T-helper 1 cell treated with Interleukin-12 subunit alpha and Interleukin-12 subunit beta and Interleukin-4 antibody, amounts not matched to agents 30 ng/mL and 1 ng/mL, for 36 hours (primary cell): Measurements from ENCODE around the gene ELOVL1. TPM values are rescaled to one million over a fixed set of nuclear protein-coding genes. Genes with fewer than 3 reads are reported as not detected.

Source experiments
- intact Hi-C: fragments of 100-400 bp; cut with micrococcal nuclease; formaldehyde crosslinking; loops from one replicate; pipeline ENCODE4 v1.15.1; 2024
- total RNA-seq: library from RNA; stranded (reverse); gene quantifications from 2 replicates; pipeline ENCODE4 v1.2.3, GENCODE V29; 2022

Gene ELOVL1
- total RNA-seq, 1 donor from 2014 or later = 78.9 TPM

DNA sequence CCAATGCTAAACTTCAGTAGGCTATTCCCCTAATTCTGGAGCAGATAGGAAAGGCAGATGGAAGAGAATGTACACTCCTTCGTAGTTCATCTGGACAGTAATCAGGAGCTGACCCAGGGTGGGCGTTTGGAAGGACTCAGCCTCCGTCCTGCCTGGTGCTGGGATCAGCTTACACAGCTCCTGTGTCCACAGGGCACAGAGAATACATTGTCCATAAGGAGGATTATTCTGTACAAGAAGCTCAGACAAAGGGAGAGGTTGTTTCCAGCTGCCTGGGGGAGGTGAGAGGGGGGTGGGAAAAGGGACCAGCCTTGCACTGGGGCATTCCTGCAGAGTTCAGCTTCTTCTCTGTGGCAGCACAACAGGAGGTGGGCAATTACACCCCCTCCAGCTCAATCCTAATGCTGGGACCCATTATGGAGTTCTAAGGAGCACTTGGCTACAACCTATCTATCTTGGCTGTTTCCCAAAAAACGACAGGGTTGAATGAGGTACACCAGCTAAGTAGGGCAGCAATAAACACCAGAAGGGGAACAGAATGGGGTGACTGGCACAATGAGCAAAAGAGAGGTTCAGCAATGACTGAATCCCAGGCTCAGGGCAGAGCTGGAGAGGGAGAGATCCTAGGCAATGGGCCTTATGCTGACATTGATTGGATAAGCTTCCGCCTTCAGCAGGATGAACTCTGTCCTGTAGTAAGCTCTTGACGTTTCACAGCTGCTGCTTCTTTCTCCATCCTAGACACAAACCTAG is 14.4 kb upstream of the ELOVL1 start:
- intact Hi-C loops = loop anchor here (10.0 kb wide), 1 partner anchor 973 kb away; the partner anchor contains the start of gene ERI3

DNA sequence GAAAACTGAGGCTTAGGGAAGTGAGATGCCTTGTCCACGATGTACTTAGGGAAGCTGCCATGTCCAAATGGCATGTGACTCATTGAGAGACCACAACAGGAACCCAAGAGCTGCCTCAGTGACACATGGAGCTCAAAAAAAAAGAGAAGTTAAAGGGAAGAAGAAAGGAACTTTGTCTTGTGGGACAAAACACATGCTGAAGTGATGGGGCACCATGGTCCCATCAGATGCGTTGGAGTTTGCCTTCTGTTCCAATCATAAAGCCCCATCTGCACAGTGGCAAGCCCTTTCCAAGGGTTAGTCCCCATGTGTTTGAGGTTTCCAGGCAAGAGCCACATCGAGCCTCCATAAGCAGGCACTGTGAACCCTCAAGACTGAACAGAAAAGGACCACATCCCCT is 13.8 kb upstream of the ELOVL1 start:
- intact Hi-C loops = loop anchor here (10.0 kb wide), 1 partner anchor 973 kb away; the partner anchor contains the start of gene ERI3

DNA sequence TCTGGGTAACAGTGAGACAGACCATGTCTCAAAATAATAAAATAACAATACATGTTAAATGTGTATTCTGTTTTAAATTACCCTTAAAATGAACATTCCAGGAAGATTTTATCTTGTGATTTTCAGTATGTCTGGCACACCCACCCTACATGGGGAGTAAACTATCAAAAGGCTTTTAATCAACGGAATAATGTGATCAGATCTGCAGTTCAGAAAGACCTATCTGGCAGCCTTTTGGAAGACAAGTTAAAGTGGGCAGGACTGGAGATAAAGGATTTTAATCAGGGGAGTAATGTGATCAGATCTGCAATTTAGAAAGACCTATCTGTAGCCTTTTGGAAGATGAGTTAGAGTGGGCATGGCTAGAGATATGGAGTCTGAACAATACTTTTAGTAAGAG is 11.7 kb upstream of the ELOVL1 start:
- intact Hi-C loops = no loop called here

DNA sequence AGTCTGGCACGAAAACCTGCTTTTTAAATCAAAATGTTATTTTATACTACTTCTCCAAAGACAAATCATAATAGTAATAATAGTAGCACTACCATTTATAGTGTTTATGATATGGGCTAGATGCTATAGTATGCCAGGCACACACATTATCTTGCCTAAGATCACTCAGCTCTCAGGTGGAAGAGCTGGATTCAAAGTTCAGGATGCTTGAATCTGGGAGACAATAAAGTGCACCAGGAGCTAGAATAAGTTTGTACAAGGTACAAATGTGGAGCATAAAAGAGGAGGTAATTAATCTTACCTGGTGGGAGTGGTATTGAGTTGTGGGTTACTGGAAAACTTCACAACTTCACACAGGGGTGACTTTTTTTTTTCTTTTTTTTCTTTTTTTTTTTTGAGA is 10.0 kb upstream of the ELOVL1 start:
- intact Hi-C loops = no loop called here

DNA sequence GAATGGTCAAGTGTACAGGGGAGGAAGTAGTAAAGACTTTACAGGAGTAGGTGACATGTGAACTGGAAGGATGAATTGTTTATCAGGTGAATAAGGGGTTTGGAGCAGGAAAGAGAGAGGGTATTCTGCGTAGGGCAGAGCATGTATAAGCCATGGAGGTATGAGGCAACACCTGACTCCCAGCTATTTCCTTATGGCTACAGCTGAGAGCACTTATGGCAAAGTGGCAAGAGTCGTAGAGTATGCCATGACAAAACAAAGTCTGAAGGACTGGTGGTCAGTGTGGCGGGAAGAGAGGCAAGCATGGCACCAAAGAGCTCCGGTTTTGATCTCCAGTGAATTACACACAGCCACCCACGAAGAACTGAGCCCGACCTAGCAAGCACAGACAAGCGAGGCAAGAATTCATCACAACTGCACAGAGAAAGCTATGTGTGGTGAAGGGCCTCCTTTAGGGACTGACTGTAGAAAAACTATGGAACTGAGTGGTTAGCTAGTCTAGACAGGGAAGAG is 9.0 kb upstream of the ELOVL1 start:
- intact Hi-C loops = no loop called here

DNA sequence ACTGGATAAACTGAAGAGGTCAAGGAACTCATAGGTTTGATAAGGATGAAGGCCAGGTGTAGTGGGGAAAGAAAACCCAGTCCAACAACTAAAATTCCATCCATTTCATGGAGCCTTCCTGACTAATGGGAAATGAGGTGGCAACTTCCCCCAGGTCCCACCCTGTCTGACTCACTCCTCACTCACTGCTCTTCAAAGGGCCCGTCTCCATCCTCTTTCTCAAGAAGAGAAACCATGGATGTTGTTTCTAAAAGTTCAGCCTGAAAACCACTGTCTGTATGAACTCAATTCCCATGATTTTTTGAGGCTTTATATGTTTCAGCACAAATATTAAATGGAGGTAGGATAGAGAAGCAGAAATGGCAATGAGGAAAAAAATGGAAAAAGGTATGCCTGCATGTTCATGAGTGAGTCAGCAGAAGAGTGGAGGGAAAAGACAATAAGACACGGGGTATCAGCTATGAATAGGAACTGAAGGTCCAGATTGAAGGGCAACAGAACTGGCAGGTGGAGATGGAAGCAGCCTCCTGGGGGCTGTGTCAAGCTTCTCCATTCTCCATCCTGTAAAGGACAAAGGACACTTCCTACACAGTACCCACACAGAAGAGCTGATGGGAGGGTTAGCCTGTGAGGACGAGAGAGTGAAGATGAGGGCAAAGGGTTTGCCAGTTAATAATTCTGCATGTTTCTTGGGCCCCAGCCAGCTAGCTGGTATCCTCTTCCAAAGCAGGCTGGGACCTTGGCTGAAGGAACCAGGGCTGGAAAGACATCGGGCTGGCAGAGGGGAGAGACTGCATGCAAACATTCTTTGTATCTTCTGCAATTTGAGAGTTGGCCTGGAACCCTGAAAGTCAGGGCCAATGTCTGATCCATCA is 5.5 kb upstream of the ELOVL1 start:
- intact Hi-C loops = no loop called here

DNA sequence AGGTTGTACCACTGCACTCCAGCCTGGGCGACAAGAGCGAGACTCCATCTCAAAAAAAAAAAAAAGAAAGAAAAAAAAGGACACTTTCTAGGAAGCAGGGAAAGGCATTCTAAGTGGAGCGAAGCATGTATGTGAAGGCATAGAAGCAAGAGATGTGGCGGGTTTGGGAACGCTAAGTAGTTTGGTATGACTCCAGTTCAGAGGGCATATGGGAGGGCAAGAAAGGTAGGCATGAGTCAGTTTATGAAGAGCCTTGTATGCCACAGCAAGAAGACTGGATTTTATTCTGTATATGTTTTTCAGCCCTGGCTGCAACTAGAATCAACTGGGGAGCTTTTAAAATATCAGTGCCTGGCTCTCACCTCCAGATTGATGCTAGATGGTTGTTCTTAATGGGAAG is 4.4 kb upstream of the ELOVL1 start:
- intact Hi-C loops = no loop called here

DNA sequence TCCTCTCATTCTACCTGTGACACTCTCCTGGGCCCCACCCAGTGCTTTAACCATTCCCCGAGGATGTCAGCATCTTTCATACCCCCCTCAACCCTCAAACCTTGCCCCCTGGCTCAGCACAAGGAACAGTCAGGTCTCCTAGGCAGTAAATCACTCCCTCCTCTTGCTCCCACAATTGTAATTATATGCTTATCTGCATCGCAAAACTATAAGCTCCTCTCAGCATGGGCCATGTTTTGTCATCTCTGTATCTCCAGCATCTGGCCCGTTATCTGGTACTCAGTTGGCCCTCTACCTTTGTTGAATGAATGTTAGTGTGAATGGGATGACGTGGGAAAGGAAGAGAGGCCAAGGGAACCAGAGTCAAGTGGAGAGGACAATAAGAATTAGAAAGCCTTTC is 2.8 kb upstream of the ELOVL1 start:
- intact Hi-C loops = no loop called here

DNA sequence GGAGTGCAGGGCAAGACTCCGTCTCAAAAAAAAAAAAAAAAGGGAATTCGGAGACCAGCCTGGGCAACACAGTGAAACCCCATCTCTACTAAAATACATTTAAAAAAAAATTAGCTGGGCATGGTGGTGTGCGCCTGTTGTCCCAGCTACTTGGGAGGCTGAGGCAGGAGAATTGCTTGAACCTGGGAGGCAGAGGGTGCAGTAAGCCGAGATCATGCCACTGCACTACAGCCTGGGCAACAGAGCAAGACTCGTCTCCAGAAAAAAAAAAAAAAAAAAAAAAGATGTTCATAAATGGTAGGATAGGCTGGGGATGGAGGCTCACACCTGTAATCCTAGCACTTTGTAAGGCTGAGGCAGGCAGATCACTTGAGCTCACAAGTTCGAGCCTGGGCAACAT is 2.0 kb upstream of the ELOVL1 start:
- intact Hi-C loops = loop anchor here (2.0 to 5.0 kb wide), 3 partner anchors 83 to 603 kb away; partner anchors contain the start of genes C1orf50, HYI, P3H1 and SLC2A1

DNA sequence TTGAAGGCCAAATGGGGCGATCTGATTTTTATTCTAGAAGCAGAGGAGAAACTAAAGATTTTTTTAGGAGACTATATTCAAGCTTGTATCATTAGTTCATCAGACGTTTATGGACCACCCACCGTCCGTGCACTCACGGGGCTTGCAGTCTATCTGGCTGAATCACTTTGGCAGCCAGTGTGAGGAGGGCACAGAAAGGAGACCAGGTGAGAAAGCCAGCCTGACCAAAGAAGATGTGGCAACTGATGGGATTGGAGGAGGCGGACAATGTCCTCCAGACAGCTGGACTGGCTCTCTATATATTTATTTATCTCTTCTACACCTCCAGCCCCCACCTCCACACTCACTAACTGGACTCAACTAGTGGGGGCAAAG is 822 bp upstream of the ELOVL1 start:
- intact Hi-C loops = loop anchor here (1.0 to 5.0 kb wide), 8 partner anchors 10 to 602 kb away; partner anchors contain the start of genes C1orf50, CDC20, CFAP57 and EBNA1BP2

DNA sequence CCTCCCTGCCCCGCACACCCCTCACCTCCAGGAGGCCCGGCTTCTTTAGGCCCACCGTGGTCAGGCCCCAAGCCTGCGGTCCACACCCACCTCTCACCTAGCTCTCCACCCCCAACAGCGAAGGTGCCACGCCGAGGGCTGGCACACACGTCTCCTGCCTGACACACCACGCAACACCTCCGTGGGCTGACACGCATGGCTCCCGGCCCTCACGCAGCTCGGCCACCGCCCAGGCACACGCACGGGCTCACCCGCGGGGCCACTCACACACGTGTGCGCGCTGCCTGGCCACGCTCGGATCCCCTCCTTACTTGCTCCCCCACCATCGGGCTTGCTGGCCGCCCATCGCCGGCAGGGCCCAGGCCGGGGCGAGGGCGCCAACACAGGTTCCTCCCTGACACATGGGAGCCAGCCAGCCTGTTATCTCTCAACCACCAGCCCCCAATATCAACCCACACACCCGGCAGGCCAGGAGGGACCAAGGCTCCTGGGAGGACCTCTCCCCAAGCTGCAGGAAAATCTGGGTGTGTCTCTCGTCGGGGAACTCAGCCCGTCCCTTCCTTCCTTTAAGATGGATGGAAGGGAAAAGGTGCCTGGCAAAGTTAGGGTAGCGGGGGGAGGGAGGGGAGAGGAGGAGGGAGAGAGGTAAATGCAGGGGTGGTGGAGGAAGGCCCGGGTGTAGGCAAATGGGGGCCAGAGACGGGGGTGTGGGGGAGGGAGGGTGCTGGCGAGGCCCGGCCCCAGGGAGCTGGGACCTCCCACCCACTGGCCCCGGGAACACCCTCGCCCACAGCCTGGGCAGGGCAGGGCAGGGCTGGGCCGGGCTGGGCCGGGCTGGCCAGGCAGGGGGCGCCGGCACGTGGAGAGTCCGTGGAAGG is 546 bp downstream of the ELOVL1 start:
- intact Hi-C loops = loop anchor here (5.0 kb wide), 1 partner anchor 410 kb away; the partner anchor contains the start of gene SLC2A1

DNA sequence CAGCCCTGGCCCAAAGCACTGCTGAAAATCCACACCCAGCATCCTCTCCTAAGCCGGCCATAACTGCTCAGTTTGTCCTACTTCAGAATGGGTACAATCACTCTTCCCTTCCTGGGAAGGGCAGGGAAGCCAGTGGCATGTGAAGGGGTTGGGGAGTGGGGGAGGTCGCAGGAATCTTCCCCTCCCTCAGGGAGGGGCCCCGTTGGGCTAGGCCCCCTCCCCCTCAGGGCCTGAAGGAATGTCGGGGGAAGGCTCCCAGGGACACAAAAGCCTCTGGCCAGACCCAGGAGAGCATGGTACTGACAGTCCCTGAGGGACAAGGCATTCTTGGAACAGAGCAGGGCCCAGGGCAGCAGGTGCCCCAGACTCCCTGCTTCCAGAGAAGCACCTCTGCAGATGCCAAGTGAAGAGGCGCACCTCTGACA is 1.2 kb downstream of the ELOVL1 start:
- intact Hi-C loops = loop anchor here (5.0 kb wide), 1 partner anchor 409 kb away; the partner anchor contains the start of gene SLC2A1

DNA sequence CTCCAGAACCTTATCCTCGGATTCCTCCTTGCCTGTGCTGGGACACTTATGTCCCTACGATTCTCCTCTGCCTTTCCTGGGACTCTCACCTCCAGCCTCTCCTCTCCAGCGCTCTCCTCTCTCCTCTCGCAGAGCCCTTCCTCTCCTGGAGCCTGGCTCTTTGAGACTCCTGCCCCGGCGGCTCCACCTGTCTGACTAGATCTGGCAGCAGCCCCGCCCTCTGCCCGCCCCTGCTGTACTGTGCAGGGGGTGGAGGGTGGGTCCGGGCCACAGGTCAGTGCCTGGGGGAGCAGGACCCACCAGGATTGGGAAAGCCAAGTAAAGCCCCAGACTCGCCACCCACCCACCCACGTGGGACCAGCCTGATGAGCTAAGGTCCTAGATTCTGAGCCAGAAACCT is 1.6 kb downstream of the ELOVL1 start:
- intact Hi-C loops = loop anchor here (5.0 kb wide), 1 partner anchor 409 kb away; the partner anchor contains the start of gene SLC2A1

DNA sequence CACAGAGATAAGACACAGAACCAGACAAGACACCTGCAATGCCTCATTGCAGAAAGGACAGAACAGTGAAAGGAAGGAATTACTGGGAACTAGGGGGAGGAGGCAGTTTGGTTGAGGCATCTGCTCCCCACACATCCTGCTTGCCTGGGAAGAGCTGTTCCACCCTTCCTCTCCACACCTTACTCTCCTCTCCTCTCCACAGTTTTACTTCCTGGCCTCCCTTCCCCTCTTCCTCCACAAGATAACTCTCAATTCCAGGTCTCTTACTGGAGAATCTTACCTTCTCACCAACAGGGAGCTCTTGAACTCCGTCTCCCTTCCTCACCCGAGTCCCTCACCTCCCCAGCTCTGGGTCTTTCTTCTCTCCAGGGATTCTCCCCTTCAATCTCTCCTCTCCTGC is 2.1 kb downstream of the ELOVL1 start:
- intact Hi-C loops = loop anchor here (5.0 kb wide), 1 partner anchor 408 kb away; the partner anchor contains the start of gene SLC2A1

DNA sequence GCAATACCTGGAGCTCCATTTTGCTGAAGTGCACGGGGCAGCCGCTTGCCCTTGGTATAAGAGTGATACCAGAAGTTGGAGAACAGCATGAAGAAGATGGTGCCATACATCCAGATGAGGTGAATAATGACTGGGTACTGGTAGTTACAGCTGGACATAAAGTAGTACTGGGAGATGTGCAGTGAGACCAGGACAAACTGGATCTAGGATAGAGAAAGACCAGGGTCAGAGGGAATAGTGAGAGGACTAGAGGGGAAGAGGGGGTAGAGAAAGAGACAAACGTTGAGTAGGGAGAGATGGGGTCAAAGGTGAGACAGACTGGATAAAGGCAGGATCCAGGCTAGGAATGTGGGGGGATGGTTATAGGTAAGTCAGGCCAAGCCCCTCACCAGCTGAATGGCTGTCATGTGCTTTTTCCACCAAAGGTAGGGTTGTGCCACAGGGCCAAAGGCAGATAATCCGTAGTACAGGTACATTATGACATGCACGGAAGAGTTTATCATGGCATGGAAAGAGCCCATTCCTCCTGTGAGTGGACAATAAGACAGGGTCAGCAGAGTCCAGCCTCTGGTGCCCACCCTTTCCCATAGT is 3.8 kb downstream of the ELOVL1 start:
- intact Hi-C loops = no loop called here

DNA sequence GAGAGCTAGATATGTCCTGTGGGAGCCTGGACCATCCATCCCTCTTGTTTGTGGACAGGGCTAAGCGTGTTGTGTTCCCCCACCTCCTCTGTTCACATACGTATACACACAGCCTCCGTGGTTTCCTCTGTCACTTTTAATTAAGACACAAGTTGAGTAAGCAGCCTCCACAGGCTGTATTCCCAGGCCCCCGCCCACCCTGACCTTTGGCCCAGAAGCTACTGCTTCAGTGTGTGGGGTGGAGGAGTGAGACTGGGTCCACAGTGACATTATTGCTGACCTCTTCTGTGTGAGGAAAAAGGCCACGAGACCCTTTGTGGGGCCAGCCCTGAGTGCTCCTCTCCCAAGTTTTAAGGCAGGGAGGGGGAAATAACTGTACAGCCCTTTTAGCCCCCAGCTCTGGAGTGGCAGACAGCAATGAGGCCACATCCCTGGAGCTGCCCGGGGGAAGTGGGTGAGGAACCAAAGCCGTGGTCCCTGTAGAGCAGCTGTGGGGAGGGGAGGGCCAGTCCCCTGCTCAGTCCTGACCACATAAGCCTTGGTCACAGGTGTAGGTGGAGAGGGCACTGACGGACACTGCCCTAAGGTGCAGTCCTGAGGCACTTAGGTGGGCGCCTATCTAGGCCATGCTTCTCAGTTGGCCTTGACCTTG is 4.4 kb downstream of the ELOVL1 start:
- intact Hi-C loops = no loop called here

DNA sequence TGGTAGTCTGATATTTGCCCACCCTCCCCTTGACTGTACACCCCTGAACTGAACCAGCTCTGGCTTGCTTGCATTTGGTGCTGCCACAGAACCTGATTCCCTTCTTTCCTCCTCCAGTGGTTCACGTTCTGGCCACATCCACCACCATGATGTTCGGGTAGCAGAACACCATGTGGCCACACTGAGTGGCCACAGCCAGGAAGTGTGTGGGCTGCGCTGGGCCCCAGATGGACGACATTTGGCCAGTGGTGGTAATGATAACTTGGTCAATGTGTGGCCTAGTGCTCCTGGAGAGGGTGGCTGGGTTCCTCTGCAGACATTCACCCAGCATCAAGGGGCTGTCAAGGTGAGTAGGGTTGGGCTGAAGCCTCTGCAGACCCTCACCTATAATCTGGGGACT is 7.2 kb downstream of the ELOVL1 start:
- intact Hi-C loops = no loop called here

DNA sequence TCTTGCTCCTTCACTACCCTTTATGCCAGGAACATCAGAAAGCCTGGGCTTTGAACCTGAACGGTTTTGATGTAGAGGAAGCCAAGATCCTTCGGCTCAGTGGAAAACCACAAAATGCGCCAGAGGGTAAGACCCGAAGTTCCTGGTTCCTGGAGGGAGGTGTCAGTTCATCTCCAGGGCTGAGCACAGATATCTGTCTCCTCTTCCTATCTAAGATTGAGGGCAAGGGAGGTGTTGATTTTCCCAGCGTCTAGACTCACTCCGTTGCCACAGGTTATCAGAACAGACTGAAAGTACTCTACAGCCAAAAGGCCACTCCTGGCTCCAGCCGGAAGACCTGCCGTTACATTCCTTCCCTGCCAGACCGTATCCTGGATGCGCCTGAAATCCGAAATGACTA is 8.1 kb downstream of the ELOVL1 start:
- intact Hi-C loops = loop anchor here (2.0 to 5.0 kb wide), 8 partner anchors 95 to 897 kb away; partner anchors contain the start of genes C1orf50, CCDC30, ERMAP and IPO13
